Activated CD8-positive, alpha-beta memory T cell treated with anti-CD3 and anti-CD28 coated beads for 36 hours (primary cell): ENCODE data around the gene C5AR1. TPM values are rescaled to one million over a fixed set of nuclear protein-coding genes. Genes with fewer than 3 reads are reported as not detected.
"Not testable (repeated sequence)": the region's sequence is repeated elsewhere in the genome, so short reads cannot be mapped to it uniquely, and the experiment has no call there.

Source experiments
- CTCF ChIA-PET: fragments of 350-600 bp; sonication (Branson Sonifier 250); formaldehyde crosslinking; loops from one replicate; lab custom pipeline; 2021; ENCODE audit warnings: antibody characterized with exemption; lab: Charles Lee
- POLR2A ChIA-PET: fragments of 350-600 bp; sonication (Branson Sonifier 250); formaldehyde crosslinking; loops from one replicate; lab custom pipeline; 2021; ENCODE audit warnings: antibody characterized with exemption; lab: Charles Lee
- total RNA-seq, 2 experiments: library from RNA; stranded (reverse); gene quantifications; one replicate each; pipeline ENCODE4 v1.2.3, GENCODE V29; 2021

The C5AR1 gene
- under 1 TPM; 0.86 to 0.99 TPM for total RNA-seq

DNA sequence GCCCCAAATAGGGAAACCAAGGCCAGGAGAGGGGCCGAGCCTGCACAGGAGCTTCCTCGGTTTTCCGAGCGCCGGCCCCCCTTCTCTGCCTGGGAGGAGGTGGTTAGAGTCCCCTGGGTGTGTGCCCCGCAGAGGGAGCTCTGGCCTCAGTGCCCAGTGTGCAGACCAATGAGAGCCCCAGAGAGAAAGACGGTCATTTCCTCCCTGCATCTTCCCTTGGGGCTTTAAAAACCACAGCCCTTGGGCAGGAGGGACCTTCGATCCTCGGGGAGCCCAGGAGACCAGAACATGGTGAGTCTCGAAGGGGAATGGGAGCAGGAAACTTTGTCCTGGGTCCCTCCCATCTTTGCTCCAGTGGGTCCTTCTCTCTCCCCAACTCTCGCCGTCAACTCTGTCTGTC, at the start of gene C5AR1:
Gene C5AR1 (plus strand): TSS at position 254 of the 400 bp plus-strand sequence. CDS start 35 bp downstream, at position 289.
- CTCF ChIA-PET, result no interaction called here
- POLR2A ChIA-PET, result no interaction called here

DNA sequence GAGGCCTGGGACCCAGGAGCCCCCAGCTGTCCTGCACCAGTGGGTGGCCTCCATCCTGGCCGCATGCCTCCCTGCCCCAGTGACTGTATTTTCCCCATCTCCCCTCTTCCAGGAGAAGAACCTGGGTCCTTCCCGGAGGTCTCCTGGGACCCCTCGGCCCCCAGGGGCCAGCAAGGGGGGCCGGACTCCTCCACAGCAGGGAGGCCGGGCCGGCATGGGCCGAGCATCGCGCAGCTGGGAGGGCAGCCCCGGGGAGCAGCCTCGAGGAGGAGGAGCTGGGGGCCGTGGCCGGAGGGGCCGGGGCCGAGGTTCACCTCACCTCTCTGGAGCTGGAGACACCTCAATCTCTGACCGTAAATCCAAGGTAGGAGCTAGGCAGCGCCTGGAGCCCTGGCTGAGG, 49.2 kb upstream of the C5AR1 start:
- POLR2A ChIA-PET, result no interaction called here
- CTCF ChIA-PET, result interaction anchor here (2.0 kb wide), 1 partner anchor 14 kb away, joined by 4 read pairs; the partner anchor contains the start of gene INAFM1

DNA sequence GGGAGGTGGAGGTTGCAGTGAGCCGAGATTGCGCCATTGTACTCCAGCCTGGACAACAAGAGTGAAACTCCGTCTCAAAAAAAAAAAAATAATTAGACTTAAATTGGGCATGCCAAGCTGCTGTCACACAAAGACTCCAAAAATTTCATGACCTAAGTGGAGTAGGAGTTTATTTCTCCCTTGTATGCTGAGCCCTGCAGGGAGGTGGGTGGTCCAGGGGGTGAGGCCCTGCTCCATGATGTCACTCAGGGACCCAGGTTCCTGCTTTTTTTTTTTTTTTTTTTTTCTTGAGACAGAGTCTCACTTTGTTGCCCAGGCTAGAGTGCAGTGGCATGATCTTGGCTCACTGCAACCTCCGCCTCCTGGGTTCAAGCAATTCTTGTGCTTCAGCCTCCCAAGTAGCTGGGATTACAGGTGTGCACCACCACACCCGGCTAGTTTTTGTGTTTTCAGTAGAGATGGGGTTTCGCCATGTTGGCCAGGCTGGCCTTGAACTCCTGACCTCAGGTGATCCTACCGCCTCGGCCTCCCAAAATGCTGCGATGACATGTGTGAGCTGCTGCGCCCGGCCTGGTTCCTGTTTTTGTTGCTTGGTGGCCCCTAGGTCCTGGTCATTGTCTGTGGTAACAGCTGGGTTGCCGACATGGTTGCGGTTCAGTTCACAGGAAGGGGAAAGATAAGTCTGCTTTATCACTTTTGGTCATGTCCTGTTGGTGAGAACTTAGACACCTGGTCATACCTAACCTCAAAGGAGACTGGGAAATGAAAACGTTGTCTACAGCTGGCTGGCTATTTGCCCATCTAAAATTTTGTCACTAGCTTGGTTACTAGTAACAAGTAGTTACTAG, 47.5 kb upstream of the C5AR1 start:
- CTCF ChIA-PET, result interaction anchor here (1.3 kb wide), 1 partner anchor 10 kb away, joined by 5 read pairs; no protein-coding TSS in a partner anchor
- POLR2A ChIA-PET, result not testable (repeated sequence)

DNA sequence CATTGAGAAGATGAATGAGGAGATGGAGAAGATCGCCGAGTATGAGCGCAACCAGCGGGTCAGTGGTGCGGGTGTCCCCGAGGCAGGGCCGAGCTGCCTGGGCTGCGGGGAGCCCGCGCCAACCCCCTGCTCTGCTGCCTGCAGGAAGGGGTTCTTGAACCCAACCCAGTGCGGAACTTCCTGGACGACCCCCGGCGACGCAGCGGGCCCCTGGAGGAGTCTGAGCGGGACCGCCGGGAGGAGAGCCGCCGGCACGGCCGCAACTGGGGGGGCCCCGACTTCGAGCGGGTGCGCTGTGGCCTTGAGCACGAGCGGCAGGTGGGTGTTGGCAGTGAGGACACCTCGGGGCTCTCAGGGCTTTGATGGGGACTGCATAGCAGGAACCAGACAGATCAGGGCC, 45.0 kb upstream of the C5AR1 start:
- ChIA-PET POLR2A (no interaction called here), CTCF (no interaction called here)

DNA sequence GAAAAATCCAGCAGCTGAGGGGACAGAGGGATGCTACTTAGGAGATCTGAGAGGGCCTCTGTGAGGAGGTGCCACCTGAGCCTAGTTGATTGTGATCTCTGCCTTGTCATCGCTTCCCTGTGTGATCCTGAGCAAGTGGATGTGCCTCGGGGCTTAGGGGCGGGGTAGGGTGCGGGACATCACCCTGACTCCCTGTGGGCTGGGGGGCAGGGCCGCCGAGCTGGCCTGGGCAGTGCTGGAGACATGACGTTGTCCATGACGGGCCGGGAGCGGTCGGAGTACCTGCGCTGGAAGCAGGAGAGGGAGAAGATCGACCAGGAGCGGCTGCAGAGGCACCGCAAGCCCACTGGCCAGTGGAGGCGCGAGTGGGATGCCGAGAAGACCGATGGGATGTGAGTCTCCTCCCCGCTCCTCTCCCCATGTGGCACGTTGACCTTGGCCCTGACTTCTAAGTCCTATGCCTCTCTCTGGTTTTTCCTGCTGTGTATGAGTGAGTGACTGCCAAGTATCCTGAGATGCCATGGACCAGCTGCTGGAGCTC, 43.2 kb upstream of the C5AR1 start:
- ChIA-PET CTCF (no interaction called here), POLR2A (interaction anchor here (0.5 to 0.7 kb wide), 2 partner anchors 29 to 222 kb away, joined by 5 to 9 read pairs; no protein-coding TSS in a partner anchor)

DNA sequence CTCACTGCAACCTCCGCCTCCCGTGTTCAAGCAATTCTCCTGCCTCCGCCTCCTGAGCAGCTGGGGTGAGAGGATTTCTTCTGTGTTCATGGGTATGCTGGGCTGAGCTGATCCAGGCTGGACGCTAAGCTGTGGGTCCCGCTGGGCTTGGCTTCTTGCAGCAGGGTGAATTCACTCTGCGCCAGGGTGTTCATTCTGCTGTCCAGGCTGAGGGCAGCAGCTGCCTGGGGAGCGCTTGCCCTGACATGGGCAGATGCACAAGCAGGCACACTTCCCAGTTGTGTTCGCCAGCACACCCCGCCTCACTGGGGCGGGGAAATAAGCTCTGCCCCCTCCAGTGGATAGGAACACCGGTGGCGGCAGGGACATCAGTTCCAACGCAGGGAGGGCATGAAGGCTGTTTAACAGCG, 42.3 kb upstream of the C5AR1 start:
- CTCF ChIA-PET, result no interaction called here
- POLR2A ChIA-PET, result no interaction called here

DNA sequence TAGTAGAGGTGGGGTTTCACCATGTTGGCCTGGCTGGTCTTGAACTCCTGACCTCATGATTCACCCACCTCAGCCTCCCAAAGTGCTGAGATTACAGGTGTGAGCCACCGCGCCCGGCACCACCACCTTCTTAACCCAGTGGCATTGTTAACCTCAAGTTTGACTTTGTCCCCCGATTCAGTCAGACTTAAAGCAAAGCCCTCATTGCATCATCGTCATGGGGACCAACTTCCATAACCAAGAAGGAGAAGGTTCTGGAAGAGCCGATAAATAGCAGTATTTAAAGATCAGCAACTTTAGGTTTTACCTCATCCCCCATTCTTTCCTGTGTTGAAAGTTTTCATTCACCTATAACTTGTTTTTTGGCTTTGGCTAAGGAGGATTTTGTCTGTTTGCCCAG, 41.6 kb upstream of the C5AR1 start:
- ChIA-PET POLR2A (no interaction called here), CTCF (no interaction called here)

DNA sequence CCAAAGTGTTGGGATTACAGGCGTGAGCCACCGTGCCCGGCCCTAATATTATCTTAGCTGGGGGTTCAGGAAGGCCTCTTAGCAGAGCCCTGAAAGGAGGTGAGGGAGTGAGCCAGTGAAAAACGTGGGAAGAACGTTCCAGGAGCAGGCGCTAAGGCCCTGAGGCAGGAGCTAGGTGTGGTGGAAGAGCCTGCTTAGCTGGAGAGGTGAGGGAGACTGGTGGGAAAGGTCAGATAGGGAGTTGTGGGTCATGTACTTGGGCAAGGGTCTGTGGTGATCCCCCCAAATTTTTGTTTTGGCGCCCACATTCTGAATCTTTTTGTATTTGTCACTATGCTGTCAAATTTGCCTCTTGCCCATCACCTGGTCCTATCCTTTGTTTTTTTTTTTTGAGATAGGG, 40.1 kb upstream of the C5AR1 start:
- POLR2A ChIA-PET, result no interaction called here
- CTCF ChIA-PET, result interaction anchor here (0.6 kb wide), 1 partner anchor 1718 kb away, joined by 3 read pairs; no protein-coding TSS in a partner anchor

DNA sequence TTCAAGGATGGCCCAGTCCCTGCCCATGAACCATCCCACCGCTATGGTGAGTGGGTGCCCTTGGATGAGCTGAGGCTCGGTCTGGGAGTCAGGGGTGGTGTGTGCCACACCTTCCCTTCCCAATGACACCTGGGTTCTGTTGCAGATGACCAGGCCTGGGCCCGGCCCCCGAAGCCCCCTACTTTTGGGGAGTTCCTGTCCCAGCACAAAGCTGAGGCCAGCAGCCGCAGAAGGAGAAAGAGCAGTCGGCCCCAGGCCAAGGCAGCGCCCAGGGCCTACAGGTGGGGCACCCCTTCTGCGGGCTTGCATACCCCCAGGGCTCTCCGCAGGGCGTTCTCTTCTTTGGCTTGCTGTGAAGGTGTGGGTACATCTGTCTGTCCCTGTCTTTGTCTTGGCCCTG, 39.3 kb upstream of the C5AR1 start:
- CTCF ChIA-PET, result interaction anchor here (0.6 kb wide), 1 partner anchor 1717 kb away, joined by 3 read pairs; no protein-coding TSS in a partner anchor
- POLR2A ChIA-PET, result no interaction called here

DNA sequence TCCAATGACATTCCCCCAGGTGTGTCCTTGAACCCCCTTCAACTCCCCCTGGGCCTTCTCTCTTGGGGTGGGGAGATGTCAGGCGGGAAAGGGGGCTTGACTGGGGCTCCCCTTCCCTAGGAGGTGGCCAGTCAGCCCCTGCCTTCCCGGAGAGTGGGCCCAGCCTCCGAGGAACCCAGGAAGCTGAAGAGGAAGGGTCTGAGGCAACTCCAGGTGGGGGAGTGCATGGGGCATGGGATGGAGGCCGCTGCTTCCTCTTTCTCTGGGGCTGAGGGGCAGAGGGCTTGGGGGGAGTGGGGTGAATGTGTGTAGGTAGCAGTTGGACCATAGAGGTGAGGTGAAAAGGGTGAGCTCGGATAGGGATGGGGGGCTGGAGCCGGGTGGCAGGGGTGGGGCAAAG, 37.7 kb upstream of the C5AR1 start:
- ChIA-PET POLR2A (no interaction called here), CTCF (interaction anchor here (1.2 to 1.7 kb wide), 4 partner anchors 10 to 24 kb away, joined by 3 to 5 read pairs (median 4); no protein-coding TSS in a partner anchor)

DNA sequence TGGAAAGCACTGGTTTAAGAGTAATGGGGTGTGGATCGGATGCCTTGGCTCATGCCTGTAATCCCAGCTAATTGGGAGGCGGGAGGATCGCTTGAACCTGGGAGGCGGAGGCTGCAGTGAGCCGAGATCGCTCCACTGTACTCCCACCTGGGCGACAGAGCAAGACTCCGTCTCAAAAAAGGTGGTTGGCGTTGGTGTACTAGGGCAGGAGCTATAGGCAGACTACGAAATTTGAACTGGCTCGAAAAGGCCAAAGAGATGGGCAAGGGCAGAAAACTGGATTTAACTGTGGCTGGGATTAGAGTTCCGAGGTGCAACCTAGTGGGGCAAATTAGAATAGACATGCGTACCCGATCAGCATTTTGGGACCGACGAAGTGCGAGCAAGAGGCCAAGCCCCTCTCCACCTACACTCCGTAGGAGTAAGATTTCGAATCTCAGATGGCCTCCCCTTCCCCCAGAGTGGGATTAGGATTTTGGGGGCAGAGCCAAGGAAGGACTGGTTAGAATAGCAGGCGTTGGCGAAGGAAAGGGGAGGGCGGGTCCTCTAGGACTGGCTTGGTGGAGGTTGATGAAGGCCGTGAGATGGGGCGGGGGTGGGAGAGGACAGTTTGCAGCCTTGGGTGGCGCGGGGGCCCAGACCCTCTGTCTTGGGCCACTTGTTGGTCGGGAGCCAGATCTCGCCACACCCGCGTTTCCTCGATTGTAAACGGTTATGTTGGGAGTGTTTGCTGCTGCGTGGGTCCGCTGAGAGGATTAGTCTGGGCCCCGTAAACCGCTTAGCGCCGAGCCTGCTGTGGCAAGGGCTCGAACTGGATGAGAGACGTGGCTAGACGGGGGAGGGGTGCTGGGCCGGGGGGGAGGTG, 37.0 kb upstream of the C5AR1 start:
- CTCF ChIA-PET, result interaction anchor here (1.2 to 1.7 kb wide), 4 partner anchors 11 to 25 kb away, joined by 3 to 5 read pairs (median 4); no protein-coding TSS in a partner anchor
- POLR2A ChIA-PET, result no interaction called here

DNA sequence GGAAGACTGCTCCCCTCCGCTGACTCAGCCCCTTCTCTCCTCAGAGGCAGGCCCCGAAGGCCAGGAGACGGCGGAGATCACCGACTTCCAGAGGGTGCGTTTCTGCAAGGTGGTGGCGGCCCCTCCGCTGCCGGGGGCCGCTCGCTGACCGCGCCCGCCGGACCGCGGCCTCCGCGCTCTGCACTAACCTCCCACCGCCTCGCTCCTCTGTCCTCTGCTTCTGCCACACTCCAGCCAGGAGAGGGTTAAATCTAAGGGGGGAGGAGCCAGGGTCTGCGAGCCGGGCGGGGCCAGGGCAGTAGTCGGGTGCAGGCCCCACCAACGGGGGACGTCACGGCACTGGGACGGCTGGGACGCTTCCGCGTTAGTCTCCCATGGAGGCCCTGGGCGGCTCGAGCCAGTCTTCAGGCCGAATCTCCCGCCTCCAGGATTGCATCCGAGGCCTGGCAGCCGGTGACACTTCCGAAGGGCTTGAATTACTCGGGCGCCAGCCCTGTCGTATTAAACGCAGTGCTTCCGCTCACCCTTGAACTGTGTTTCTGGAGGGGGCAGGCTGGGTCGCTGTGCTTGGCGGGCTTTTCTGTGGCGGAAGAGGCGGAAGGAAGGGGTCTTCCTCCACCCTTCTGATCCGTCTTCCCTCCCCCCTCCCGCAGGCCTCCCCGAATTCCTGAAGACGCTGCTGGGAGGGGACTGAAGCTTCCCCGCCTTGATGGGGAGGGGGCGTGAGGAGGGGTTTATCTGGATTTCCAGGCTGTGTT, 36.2 kb upstream of the C5AR1 start:
- ChIA-PET POLR2A (interaction anchor here (0.6 to 2.8 kb wide), 7 partner anchors 17 to 115 kb away, joined by 3 to 30 read pairs (median 5); partner anchors contain the start of genes CCDC9 and DHX34), CTCF (interaction anchor here (0.5 to 1.1 kb wide), 6 partner anchors 14 to 160 kb away, joined by 3 to 4 read pairs (median 3); partner anchors contain the start of genes DHX34 and ZC3H4)

DNA sequence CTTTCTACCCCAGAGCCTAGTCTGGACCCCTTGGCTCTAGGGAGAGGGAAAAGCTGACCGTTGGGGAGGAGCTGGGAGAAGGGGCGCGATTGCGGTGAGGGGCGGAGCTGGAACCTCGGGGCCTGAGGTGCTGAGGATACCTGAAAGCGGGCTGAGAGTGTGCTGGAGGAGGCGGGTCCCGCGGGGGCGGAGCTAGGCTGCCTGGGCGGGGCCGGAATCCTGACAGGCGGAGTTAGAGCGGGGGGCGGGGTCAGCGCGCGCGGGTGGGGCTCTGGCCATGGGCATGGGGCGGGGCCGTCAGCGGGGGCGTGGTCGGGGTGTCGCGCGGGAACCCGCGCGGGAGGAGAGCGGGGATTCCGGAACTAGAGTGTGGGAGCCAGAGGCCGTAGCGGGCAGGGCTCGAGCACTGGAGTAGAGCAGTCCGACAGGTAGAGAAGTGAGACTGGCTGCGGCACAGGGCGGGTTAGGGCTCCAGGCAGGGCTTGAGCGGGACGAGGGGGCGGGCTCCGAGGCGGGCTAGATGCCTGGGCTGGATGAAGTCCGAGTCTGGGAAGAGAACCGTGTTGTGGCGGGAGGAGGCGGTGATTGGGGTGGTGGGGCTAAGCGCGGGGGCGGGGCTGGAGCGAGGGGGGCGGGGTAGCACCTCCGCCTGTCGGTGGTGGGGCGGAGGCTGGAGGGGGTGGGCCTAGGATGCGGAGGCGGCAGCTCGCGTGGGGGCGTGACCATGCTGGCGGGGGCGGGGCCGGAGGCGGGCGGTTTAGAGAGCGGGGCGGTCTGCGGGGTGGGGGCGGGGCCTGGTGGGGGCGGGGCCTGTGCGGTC, 35.4 kb upstream of the C5AR1 start, which contains the start of gene INAFM1:
Gene INAFM1 (plus strand): TSS at position 815 of the 820 bp plus-strand sequence. CDS start 35 bp downstream, outside the sequence.
- POLR2A ChIA-PET, result interaction anchor here (0.6 to 2.8 kb wide), 8 partner anchors 17 to 115 kb away, joined by 3 to 30 read pairs (median 5); partner anchors contain the start of genes CCDC9 and DHX34
- CTCF ChIA-PET, result interaction anchor here (0.8 to 2.5 kb wide), 8 partner anchors 11 to 161 kb away, joined by 3 to 15 read pairs (median 4); partner anchors contain the start of genes CCDC9, DHX34 and ZC3H4

DNA sequence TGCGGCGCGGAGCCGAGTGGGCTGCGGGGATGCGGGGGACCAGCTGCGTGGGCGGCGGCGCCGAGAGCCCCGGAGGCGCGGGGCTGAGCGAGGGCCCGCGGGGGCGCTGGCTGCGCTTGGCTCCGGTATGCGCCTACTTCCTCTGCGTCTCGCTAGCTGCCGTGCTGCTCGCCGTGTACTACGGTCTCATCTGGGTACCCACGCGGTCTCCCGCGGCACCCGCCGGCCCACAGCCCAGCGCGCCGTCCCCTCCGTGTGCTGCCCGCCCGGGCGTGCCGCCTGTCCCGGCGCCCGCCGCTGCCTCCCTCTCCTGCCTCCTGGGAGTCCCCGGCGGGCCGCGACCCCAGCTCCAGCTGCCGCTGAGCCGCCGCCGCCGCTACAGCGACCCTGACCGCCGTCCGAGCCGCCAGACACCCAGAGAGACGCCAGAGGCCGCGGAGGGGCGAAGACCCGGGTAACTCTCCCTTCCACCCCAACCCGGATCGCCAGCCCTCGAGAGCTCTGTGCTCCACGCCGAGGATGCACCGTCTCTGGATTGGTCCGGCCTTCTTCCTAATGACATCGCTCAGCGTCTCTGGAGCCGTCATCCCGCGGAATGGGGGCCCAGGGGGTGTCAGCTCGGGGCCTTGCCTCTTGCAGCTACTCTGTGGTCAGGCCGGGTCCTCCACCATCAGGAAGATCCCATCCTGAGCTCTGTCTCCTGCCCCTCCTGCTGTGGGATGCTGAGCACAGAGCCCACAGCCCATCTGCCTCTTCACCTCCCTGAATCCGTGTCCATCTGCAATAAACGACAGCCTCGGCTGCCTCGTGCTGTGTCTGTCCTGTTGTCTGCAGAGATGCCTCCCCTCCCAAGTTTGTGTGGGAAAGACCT, 34.5 kb upstream of the C5AR1 start:
- ChIA-PET POLR2A (interaction anchor here (0.8 to 2.8 kb wide), 3 partner anchors 18 to 49 kb away, joined by 5 to 30 read pairs (median 9); partner anchors contain the start of gene CCDC9), CTCF (interaction anchor here (0.5 to 2.5 kb wide), 8 partner anchors 11 to 107 kb away, joined by 3 to 15 read pairs (median 4); partner anchors contain the start of gene CCDC9)

DNA sequence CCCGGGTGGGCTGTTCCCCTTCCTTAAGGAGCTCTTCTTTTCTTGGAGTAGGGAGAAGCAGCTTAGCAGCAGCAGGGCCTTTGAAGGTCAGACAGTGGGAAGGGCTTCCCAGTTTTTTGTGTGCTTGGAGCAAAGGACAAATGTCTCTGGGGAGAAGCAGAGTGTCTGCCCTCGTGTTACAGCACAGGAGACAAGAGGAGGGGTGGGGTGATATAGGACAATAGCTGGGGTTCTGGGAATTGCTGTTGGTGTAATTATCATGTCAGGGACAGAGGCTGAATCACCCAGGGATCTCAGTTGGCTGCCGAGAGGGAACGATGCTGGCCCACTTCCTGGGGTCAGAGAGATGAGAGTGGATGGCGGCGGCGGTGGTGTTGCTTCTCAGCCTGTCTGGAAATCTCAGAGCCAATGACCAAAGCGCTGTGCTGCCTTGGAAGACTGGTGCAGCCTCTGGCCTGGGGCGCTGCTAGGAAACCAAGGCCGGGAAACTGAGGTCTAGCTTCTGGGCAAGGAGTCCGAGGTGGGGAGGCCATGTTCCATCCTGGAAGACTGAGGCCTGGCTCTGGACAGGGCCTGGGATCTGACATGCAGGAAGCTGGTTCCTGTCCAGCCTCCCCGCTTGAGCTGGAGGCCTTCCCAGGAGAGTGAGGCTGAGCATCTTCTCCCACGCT, 33.7 kb upstream of the C5AR1 start:
- ChIA-PET POLR2A (interaction anchor here (0.6 to 2.8 kb wide), 2 partner anchors 32 to 259 kb away, joined by 3 to 9 read pairs; no protein-coding TSS in a partner anchor), CTCF (interaction anchor here (0.5 to 2.5 kb wide), 4 partner anchors 10 to 30 kb away, joined by 3 to 15 read pairs (median 6); no protein-coding TSS in a partner anchor)
